HG03342 (cell line): ENCODE results near the gene SKIC3.

Source experiments
- ATAC-seq: cut with Tn5 transposase; IDR thresholded peaks from one replicate; pipeline ENCODE4 v1.9.1; 2021; ENCODE audit warnings: mild to moderate bottlenecking, moderate library complexity; ENCODE audit not compliant: unreplicated experiment

Gene SKIC3

GRCh38 chr5:95554647-95555548 lies at the start of gene SKIC3, which contains the start of gene ARSK:
TSS of gene SKIC3 (minus strand) at chr5:95554977. CDS start at chr5:95547150, 7,827 bp downstream.
TSS of gene ARSK (plus strand) at chr5:95555101. CDS start at chr5:95555279, 178 bp downstream.
- peak; percentile 88 for ATAC-seq

- ATAC-seq: no peak
Observed at GRCh38 chr5:95600557-95600956, 45.8 kb upstream of the SKIC3 start.

GRCh38 chr5:95599252-95599651 lies 44.5 kb upstream of the SKIC3 start:
- ATAC-seq: no peak

GRCh38 chr5:95595289-95595931 lies 40.6 kb upstream of the SKIC3 start:
- ATAC-seq: no peak

- peak; percentile 85 for ATAC-seq
Observed at GRCh38 chr5:95591490-95591901, 36.7 kb upstream of the SKIC3 start.

- no peak for ATAC-seq
Observed at GRCh38 chr5:95590880-95591279, 36.1 kb upstream of the SKIC3 start.

- no peak for ATAC-seq
Observed at GRCh38 chr5:95583992-95584391, 29.2 kb upstream of the SKIC3 start.

- ATAC-seq: no peak
Observed at GRCh38 chr5:95581576-95581975, 26.8 kb upstream of the SKIC3 start.

GRCh38 chr5:95572016-95572415 lies 17.2 kb upstream of the SKIC3 start:
- no peak for ATAC-seq

- ATAC-seq: no peak
Observed at GRCh38 chr5:95565280-95565920, 10.6 kb upstream of the SKIC3 start.

- no peak for ATAC-seq
Observed at GRCh38 chr5:95564450-95564849, 9.7 kb upstream of the SKIC3 start.

- ATAC-seq: no peak
Observed at GRCh38 chr5:95563367-95563766, 8.6 kb upstream of the SKIC3 start.

GRCh38 chr5:95562282-95562681 lies 7.5 kb upstream of the SKIC3 start:
- ATAC-seq: no peak

GRCh38 chr5:95557841-95558240 lies 3.1 kb upstream of the SKIC3 start:
- ATAC-seq: no peak

GRCh38 chr5:95555553-95555952 lies 776 bp upstream of the SKIC3 start:
- no peak for ATAC-seq

GRCh38 chr5:95554331-95554646 lies 488 bp downstream of the SKIC3 start:
- peak; percentile 30 for ATAC-seq

GRCh38 chr5:95549030-95549429 lies 5.7 kb downstream of the SKIC3 start:
- ATAC-seq: no peak

- ATAC-seq: no peak
Observed at GRCh38 chr5:95543017-95543705, 11.6 kb downstream of the SKIC3 start.

GRCh38 chr5:95537501-95537900 lies 17.3 kb downstream of the SKIC3 start:
- no peak for ATAC-seq

- ATAC-seq: no peak
Observed at GRCh38 chr5:95533761-95534160, 21.0 kb downstream of the SKIC3 start.

- ATAC-seq: no peak
Observed at GRCh38 chr5:95533106-95533505, 21.7 kb downstream of the SKIC3 start.
